ENCODE measurements around the gene OPN1MW. TPM values are rescaled to one million over a fixed set of nuclear protein-coding genes. Genes with fewer than 3 reads are reported as not detected.

Gene OPN1MW
- total and polyA plus RNA-seq, 10 of the 15 experiments (the other 5 are each of a cell fraction or from before 2014, with no cell fraction given) = not detected

DNA sequence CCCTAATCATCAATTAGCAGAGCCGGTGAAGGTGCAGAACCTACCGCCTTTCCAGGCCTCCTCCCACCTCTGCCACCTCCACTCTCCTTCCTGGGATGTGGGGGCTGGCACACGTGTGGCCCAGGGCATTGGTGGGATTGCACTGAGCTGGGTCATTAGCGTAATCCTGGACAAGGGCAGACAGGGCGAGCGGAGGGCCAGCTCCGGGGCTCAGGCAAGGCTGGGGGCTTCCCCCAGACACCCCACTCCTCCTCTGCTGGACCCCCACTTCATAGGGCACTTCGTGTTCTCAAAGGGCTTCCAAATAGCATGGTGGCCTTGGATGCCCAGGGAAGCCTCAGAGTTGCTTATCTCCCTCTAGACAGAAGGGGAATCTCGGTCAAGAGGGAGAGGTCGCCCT is 41.7 kb upstream of the OPN1MW start:
- FAIRE-seq = no peak
- Histone ChIP-seq H3K79me2 (ENCODE audit: control insufficient read depth, insufficient read depth, low read length) (no peaks in the 10 kb centered on the region), H3K9me3 (replicated peaks; ENCODE audit: control insufficient read depth, insufficient read depth, low read length) (no peaks in the 10 kb centered on the region; the same call in 2 of the 3 replicates), H3K36me3 (ENCODE audit: control insufficient read depth in 2 of 2, insufficient read depth in 2 of 2, low read length in 1 of 2) (no peaks in the 10 kb centered on the region), H3K4me3 (no peak overlapping the region), H3K27me3 (replicated peaks in 1 of 2; ENCODE audit: control insufficient read depth in 2 of 2, insufficient read depth in 2 of 2, low read length in 1 of 2) (no peaks in the 10 kb centered on the region; a peak in 1 of 4 replicates), H3K4me1 (ENCODE audit: control insufficient read depth, insufficient read depth, low read length) (no peaks in the 10 kb centered on the region), H4K20me1 (ENCODE audit: control insufficient read depth, insufficient read depth) (no peaks in the 10 kb centered on the region), H3K27ac (ENCODE audit: control insufficient read depth, insufficient read depth) (no peak overlapping the region), H3K9ac (ENCODE audit: control insufficient read depth, insufficient read depth, low read length) (no peak overlapping the region), H2AFZ (ENCODE audit: control insufficient read depth, low read depth, low read length) (no peak overlapping the region), H3K4me2 (ENCODE audit: control insufficient read depth, insufficient read depth) (no peak overlapping the region)
- 49% methylated on average over 10 of the region's 10 CpGs for WGBS (ENCODE audit: insufficient coverage, insufficient replicate concordance, low lambda C conversion rate, missing lambda C conversion rate)
- TF ChIP-seq BMI1 (IDR thresholded peaks at IDR 0.05; ENCODE audit: borderline replicate concordance) = no peak
- no peak for TF ChIP-seq ASH2L (IDR thresholded peaks at IDR 0.05; ENCODE audit: borderline replicate concordance, low read depth)
- TF ChIP-seq, protein P1, sequence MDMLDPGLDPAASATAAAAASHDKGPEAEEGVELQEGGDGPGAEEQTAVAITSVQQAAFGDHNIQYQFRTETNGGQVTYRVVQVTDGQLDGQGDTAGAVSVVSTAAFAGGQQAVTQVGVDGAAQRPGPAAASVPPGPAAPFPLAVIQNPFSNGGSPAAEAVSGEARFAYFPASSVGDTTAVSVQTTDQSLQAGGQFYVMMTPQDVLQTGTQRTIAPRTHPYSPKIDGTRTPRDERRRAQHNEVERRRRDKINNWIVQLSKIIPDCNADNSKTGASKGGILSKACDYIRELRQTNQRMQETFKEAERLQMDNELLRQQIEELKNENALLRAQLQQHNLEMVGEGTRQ (IDR thresholded peaks at IDR 0.05; ENCODE audit: borderline replicate concordance, low read depth, low read length) = no peak
- ATAC-seq = no peak
- ChIA-PET POLR2A (no interaction called here), CTCF (no interaction called here), SMC1A (ENCODE audit: uncharacterized antibody, unreplicated experiment) (no interaction called here), RAD21 (ENCODE audit: unreplicated experiment) (no interaction called here)
- no TSS peak for BruUV-seq (replicated peaks)
- DNase-seq (ENCODE audit: low read depth, low spot score) = no peak
- intact Hi-C loops (cut with micrococcal nuclease; ENCODE audit: unreplicated experiment) (no loop called here), in situ Hi-C loops (cut with MboI) (loop anchor here (25.0 kb wide), 3 partner anchors 172 to 1272 kb away; partner anchors contain the start of genes G6PD and IKBKG)

- SMC1A ChIA-PET (ENCODE audit: uncharacterized antibody, unreplicated experiment) = no interaction called here
- H3K27ac ChIP-seq (ENCODE audit: control insufficient read depth, insufficient read depth) = no peak overlapping the region
- H3K9ac ChIP-seq (ENCODE audit: control insufficient read depth, insufficient read depth, low read length) = no peak overlapping the region
- TF ChIP-seq KAT2A (conservative IDR thresholded peaks at IDR 0.05; ENCODE audit: control insufficient read depth, low read depth, low read length) = no peak
- TF ChIP-seq YBX1 (IDR thresholded peaks at IDR 0.05) = no peak
- no peak for TF ChIP-seq POLR2AphosphoS2 (IDR thresholded peaks at IDR 0.05; ENCODE audit: low read depth, low read length)
- no peak for TF ChIP-seq MXI1 (IDR thresholded peaks at IDR 0.05; ENCODE audit: low read depth, low read length)
- TF ChIP-seq TAF1 (IDR thresholded peaks at IDR 0.05; ENCODE audit: borderline replicate concordance, low read depth, low read length) = no peak
- TF ChIP-seq TCF3 (IDR thresholded peaks at IDR 0.05; ENCODE audit: borderline replicate concordance, insufficient read depth, low read depth, low read length) = no peak
- no peak for TF ChIP-seq YY1 (IDR thresholded peaks at IDR 0.05; ENCODE audit: low read depth, low read length)
- no peak for TF ChIP-seq HDAC6 (IDR thresholded peaks at IDR 0.05; ENCODE audit: unreplicated experiment)
- no peak for TF ChIP-seq RBBP5 (conservative IDR thresholded peaks at IDR 0.05)
- no peak for TF ChIP-seq CEBPB (IDR thresholded peaks at IDR 0.05; ENCODE audit: borderline replicate concordance in 1 of 2, low read depth in 2 of 2, low read length in 2 of 2)
- no peak for TF ChIP-seq CBFB (IDR thresholded peaks at IDR 0.05; ENCODE audit: low read depth)
- TF ChIP-seq, protein P2, sequence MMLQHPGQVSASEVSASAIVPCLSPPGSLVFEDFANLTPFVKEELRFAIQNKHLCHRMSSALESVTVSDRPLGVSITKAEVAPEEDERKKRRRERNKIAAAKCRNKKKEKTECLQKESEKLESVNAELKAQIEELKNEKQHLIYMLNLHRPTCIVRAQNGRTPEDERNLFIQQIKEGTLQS (IDR thresholded peaks at IDR 0.05; ENCODE audit: borderline replicate concordance, extremely low read depth, low read depth, low read length) = no peak
- TF ChIP-seq, protein P3, sequence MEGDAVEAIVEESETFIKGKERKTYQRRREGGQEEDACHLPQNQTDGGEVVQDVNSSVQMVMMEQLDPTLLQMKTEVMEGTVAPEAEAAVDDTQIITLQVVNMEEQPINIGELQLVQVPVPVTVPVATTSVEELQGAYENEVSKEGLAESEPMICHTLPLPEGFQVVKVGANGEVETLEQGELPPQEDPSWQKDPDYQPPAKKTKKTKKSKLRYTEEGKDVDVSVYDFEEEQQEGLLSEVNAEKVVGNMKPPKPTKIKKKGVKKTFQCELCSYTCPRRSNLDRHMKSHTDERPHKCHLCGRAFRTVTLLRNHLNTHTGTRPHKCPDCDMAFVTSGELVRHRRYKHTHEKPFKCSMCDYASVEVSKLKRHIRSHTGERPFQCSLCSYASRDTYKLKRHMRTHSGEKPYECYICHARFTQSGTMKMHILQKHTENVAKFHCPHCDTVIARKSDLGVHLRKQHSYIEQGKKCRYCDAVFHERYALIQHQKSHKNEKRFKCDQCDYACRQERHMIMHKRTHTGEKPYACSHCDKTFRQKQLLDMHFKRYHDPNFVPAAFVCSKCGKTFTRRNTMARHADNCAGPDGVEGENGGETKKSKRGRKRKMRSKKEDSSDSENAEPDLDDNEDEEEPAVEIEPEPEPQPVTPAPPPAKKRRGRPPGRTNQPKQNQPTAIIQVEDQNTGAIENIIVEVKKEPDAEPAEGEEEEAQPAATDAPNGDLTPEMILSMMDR (IDR thresholded peaks at IDR 0.05 in 2 of 3, conservative IDR thresholded peaks at IDR 0.05 in 1 of 3; ENCODE audit: control insufficient read depth in 2 of 3, extremely low read depth in 1 of 3, insufficient read depth in 1 of 3, low read depth in 3 of 3, low read length in 3 of 3) = no peak
- no peak overlapping the region for H3K4me2 ChIP-seq (ENCODE audit: control insufficient read depth, insufficient read depth)
- no peaks in the 10 kb centered on the region for H3K4me1 ChIP-seq (ENCODE audit: control insufficient read depth, insufficient read depth, low read length)
- H2AFZ ChIP-seq (ENCODE audit: control insufficient read depth, low read depth, low read length) = no peak overlapping the region
- in situ Hi-C loops (cut with MboI) = loop anchor here (25.0 kb wide), 3 partner anchors 170 to 1270 kb away; partner anchors contain the start of genes G6PD and IKBKG
- no peaks in the 10 kb centered on the region; the same call in 2 of the 3 replicates for H3K9me3 ChIP-seq (replicated peaks; ENCODE audit: control insufficient read depth, insufficient read depth, low read length)
- intact Hi-C loops (cut with micrococcal nuclease; ENCODE audit: unreplicated experiment) = no loop called here
- no peak for ATAC-seq
- POLR2A ChIA-PET = no interaction called here
- no peak for FAIRE-seq
- no peak for DNase-seq (ENCODE audit: low read depth, low spot score)
- no peaks in the 10 kb centered on the region for H3K36me3 ChIP-seq (ENCODE audit: control insufficient read depth in 2 of 2, insufficient read depth in 2 of 2, low read length in 1 of 2)
- CTCF ChIA-PET = no interaction called here
- H3K4me3 ChIP-seq = no peak overlapping the region
- WGBS (ENCODE audit: insufficient coverage, insufficient replicate concordance, low lambda C conversion rate, missing lambda C conversion rate) = 65% methylated on average over 8 of the region's 8 CpGs
- H3K27me3 ChIP-seq (replicated peaks in 1 of 2; ENCODE audit: control insufficient read depth in 2 of 2, insufficient read depth in 2 of 2, low read length in 1 of 2) = no peaks in the 10 kb centered on the region; a peak in 1 of 4 replicates
- no TSS peak for BruUV-seq (replicated peaks)
- no peaks in the 10 kb centered on the region for H4K20me1 ChIP-seq (ENCODE audit: control insufficient read depth, insufficient read depth)
- RAD21 ChIA-PET (ENCODE audit: unreplicated experiment) = no interaction called here
- no peaks in the 10 kb centered on the region for H3K79me2 ChIP-seq (ENCODE audit: control insufficient read depth, insufficient read depth, low read length)
Measured at GRCh38 chrX:154142386-154142785, 40.0 kb upstream of the OPN1MW start.

All from GM12878 (cell line).